Breast epithelium (tissue), 4 donors: ENCODE results near the gene CFAP43. TPM values are rescaled to one million over a fixed set of nuclear protein-coding genes. Genes with fewer than 3 reads are reported as not detected.

Source experiments
- DNase-seq, 2 donors: peaks; one replicate each; pipeline ENCODE4 v3.0.0-alpha.2; 2019; ENCODE audit warnings: low spot score in 2 of 2
- H3K27ac ChIP-seq, 2 donors: fragments of 200-600 bp; sonication (generic) in 1 of 2; one replicate each; pipeline ENCODE4 v1.5.1; 2016 to 2019; ENCODE audit warnings: mild to moderate bottlenecking in 1 of 2
- H3K27me3 ChIP-seq, 2 donors: fragments of 200-600 bp; sonication (generic) in 1 of 2; one replicate each; pipeline versions ENCODE4 v1.5.1 to v1.6.0; 2017 to 2019; ENCODE audit warnings: control low read depth in 1 of 2, mild to moderate bottlenecking in 1 of 2
- H3K36me3 ChIP-seq: fragments of 200-600 bp; one replicate; pipeline ENCODE4 v1.5.1; 2019
- H3K4me1 ChIP-seq, 2 donors: fragments of 200-600 bp; sonication (generic); one replicate each; pipeline ENCODE4 v1.5.1; 2016 to 2019; ENCODE audit warnings: control low read depth in 1 of 2
- H3K4me3 ChIP-seq, 3 donors: fragments of 200-600 bp; sonication (generic); 1 replicate in 2 of 3; 2 replicates in 1 of 3; pipeline ENCODE4 v1.5.1; 2016 to 2019; ENCODE audit warnings: mild to moderate bottlenecking in 3 of 3, moderate library complexity in 2 of 3
- H3K9me3 ChIP-seq, 2 donors: fragments of 200-600 bp; sonication (generic) in 1 of 2; one replicate each; pipeline ENCODE4 v1.5.1; 2016 to 2019; ENCODE audit warnings: control low read depth in 1 of 2
- CTCF ChIP-seq, 3 donors: fragments of 450-650 bp; IDR thresholded peaks; one replicate each; pipeline ENCODE4 v1.5.1; 2016 to 2017; ENCODE audit warnings: antibody characterized with exemption in 3 of 3, mild to moderate bottlenecking in 3 of 3, moderate library complexity in 3 of 3
- POLR2A ChIP-seq: fragments of 450-650 bp; IDR thresholded peaks from one replicate; pipeline ENCODE4 v1.6.1; 2016; ENCODE audit warnings: antibody characterized with exemption, mild to moderate bottlenecking, moderate library complexity
- POLR2AphosphoS5 ChIP-seq, 3 donors: sonication (generic); formaldehyde crosslinking; IDR thresholded peaks; one replicate each; pipeline ENCODE4 v1.6.1; 2017; ENCODE audit warnings: antibody characterized with exemption in 3 of 3
- intact Hi-C: fragments of 100-400 bp; cut with DNase I; formaldehyde crosslinking; loops from one replicate; pipeline ENCODE4 v1.15.1; 2023; ENCODE audit warnings: low total_unique reads
- total RNA-seq, 3 donors: library from RNA; depleted of rRNA; stranded (reverse); fragments of >200 nt; gene quantifications; one replicate each; pipeline ENCODE4 v1.1.0, GENCODE V29; 2016

Gene CFAP43
- total RNA-seq, 3 donors from 2014 or later, result 0.32 to 8.5 (median 3.9) TPM

DNA sequence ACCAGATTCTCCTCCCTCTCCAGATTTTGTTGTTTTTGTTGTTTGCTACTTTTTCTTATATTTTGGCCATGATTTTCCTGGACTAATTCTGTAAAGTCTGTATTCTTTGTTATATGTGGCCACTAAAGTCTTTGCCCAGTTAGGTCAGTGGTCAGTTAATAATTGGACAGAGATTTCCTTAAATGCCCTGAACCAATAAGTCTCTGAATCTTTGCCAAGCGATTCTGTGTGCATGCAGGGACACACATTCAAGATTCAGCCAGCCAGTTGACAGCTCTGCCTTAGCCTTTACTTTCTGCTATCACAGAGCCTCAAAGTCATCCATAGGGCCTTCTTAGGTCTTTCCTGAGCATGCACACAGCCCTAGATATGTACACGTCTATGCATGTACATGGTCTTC, 135.5 kb downstream of the CFAP43 start:
- no peak overlapping the region for H3K27ac ChIP-seq
- TF ChIP-seq POLR2AphosphoS5 (IDR thresholded peaks at IDR 0.05) (no peak), CTCF (IDR thresholded peaks at IDR 0.05) (no peak), POLR2A (no peak)
- H3K4me3 ChIP-seq, result no peak overlapping the region
- H3K36me3 ChIP-seq, result no peaks in the 10 kb centered on the region
- no peaks in the 10 kb centered on the region for H3K27me3 ChIP-seq
- H3K4me1 ChIP-seq, result no peaks in the 10 kb centered on the region
- intact Hi-C loops, result no loop called here
- H3K9me3 ChIP-seq, result peaks cover 0 to 4% of the 10 kb centered on the region in 2 donors
- DNase-seq, result no peak

DNA sequence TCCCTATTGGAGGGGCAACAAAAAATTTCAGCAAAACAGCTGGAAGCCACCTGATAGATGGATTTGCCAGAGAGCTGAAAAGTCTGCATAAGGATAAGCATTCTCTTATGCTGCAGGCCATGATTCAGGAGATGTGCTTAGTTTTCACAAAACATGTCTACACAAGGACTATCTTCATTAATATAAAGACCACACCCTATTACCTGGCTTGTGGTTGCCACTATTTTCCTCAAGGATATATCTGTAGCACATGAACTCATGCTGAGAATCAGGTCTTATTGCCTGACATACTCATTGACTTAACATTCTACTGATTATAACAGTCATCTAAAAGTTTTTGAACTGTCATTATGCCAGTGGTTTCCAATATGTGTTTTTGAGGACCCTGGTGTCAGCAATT, 139.4 kb downstream of the CFAP43 start:
- TF ChIP-seq CTCF (IDR thresholded peaks at IDR 0.05) (no peak), POLR2AphosphoS5 (IDR thresholded peaks at IDR 0.05) (no peak), POLR2A (no peak)
- H3K4me1 ChIP-seq, result no peaks in the 10 kb centered on the region
- DNase-seq, result no peak
- H3K27me3 ChIP-seq, result no peaks in the 10 kb centered on the region
- no peak overlapping the region for H3K27ac ChIP-seq
- intact Hi-C loops, result no loop called here
- peaks cover 0 to 4% of the 10 kb centered on the region in 2 donors for H3K9me3 ChIP-seq
- H3K36me3 ChIP-seq, result no peaks in the 10 kb centered on the region
- H3K4me3 ChIP-seq, result no peak overlapping the region

GRCh38 chr10:104090611-104091010, 141.6 kb downstream of the CFAP43 start:
- intact Hi-C loops, result no loop called here
- H3K27ac ChIP-seq, result no peak overlapping the region
- no peak for DNase-seq
- peaks cover 0 to 4% of the 10 kb centered on the region in 2 donors for H3K9me3 ChIP-seq
- no peaks in the 10 kb centered on the region for H3K4me1 ChIP-seq
- H3K4me3 ChIP-seq, result no peak overlapping the region
- no peaks in the 10 kb centered on the region for H3K27me3 ChIP-seq
- H3K36me3 ChIP-seq, result no peaks in the 10 kb centered on the region
- no peak for TF ChIP-seq CTCF (IDR thresholded peaks at IDR 0.05)
- TF ChIP-seq POLR2A, result no peak

DNA sequence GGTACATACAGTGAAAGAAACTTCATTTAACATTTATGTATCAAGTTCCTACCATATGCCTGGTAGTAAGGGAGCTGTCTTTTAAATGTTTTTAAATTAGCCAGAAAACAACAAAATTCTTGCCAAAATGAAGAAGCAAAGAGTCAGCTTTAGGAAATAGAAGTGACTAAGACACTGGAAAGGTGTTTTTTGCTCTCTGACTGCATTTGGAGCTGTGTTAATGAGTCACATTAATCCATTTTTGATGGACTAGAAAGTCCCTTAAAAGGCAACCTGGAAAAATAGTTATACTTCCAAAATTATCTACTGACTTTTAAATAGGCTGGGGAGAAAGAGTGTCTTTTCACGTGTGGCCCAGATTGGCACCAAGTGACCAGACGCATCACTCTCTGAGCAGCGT, 142.5 kb downstream of the CFAP43 start:
- no peak for TF ChIP-seq POLR2A
- no peak for TF ChIP-seq CTCF (IDR thresholded peaks at IDR 0.05)
- TF ChIP-seq POLR2AphosphoS5 (IDR thresholded peaks at IDR 0.05), result no peak

GRCh38 chr10:104088239-104088638, 143.9 kb downstream of the CFAP43 start:
- DNase-seq, result no peak
- Histone ChIP-seq H3K4me3 (no peak overlapping the region), H3K9me3 (no peaks in the 10 kb centered on the region), H3K27me3 (no peaks in the 10 kb centered on the region), H3K4me1 (no peaks in the 10 kb centered on the region), H3K27ac (no peak overlapping the region), H3K36me3 (no peaks in the 10 kb centered on the region)
- intact Hi-C loops, result no loop called here
- TF ChIP-seq POLR2AphosphoS5 (IDR thresholded peaks at IDR 0.05), result no peak
- TF ChIP-seq CTCF (IDR thresholded peaks at IDR 0.05), result no peak
- TF ChIP-seq POLR2A, result no peak

More for the DNA sequence above, 142.5 kb downstream of the CFAP43 start:
- H3K9me3 ChIP-seq, result peaks cover 0 to 4% of the 10 kb centered on the region in 2 donors
- no peak overlapping the region for H3K4me3 ChIP-seq
- no peaks in the 10 kb centered on the region for H3K4me1 ChIP-seq
- H3K36me3 ChIP-seq, result no peaks in the 10 kb centered on the region
- no peak for DNase-seq
- intact Hi-C loops, result no loop called here
- H3K27me3 ChIP-seq, result no peaks in the 10 kb centered on the region
- H3K27ac ChIP-seq, result no peak overlapping the region
